ENCODE measurements around the gene COX8A. TPM values are rescaled to one million over a fixed set of nuclear protein-coding genes. Genes with fewer than 3 reads are reported as not detected.
A peak's percentile ranks its signal among the peaks of the same experiment; 100 is the strongest.

Gene COX8A
- total and polyA plus RNA-seq, 2 of the 13 experiments (the other 11 are each of a cell fraction or from before 2014, with no cell fraction given) = 202 to 406 TPM

GRCh38 chr11:63944987-63945386 lies 29.4 kb upstream of the COX8A start (continued):
- no peak for TF ChIP-seq ZBTB34 (CRISPR knock-in tag; IDR thresholded peaks at IDR 0.05)
- no peak for TF ChIP-seq POLR2AphosphoS5 (IDR thresholded peaks at IDR 0.05; ENCODE audit: low read depth, low read length)
- TF ChIP-seq TRAFD1 (CRISPR knock-in tag; IDR thresholded peaks at IDR 0.05; ENCODE audit: borderline replicate concordance) = no peak
- no peak for TF ChIP-seq RAD21 (CRISPR knock-in tag; IDR thresholded peaks at IDR 0.05)
- no peak for TF ChIP-seq TEAD2 (CRISPR knock-in tag; IDR thresholded peaks at IDR 0.05)
- peak; percentile 76; the same call in 1 of the 2 replicates for TF ChIP-seq MYC (CRISPR knock-in tag; IDR thresholded peaks at IDR 0.05; ENCODE audit: borderline replicate concordance)
- TF ChIP-seq MAFF (IDR thresholded peaks at IDR 0.05; ENCODE audit: low read depth, low read length) = no peak
- TF ChIP-seq JARID2 (CRISPR knock-in tag; IDR thresholded peaks at IDR 0.05; ENCODE audit: insufficient replicate concordance) = no peak
- peak; percentile 24; the same call in 1 of the 2 replicates for TF ChIP-seq ESRRA (CRISPR knock-in tag; IDR thresholded peaks at IDR 0.05; ENCODE audit: low read depth)
- no peak for TF ChIP-seq ZNF20 (CRISPR knock-in tag; IDR thresholded peaks at IDR 0.05)
- no peak for TF ChIP-seq RNF219 (CRISPR knock-in tag; IDR thresholded peaks at IDR 0.05)
- no peak for TF ChIP-seq SP140L (CRISPR knock-in tag; IDR thresholded peaks at IDR 0.05; ENCODE audit: borderline replicate concordance)
- no peak for TF ChIP-seq RELA (CRISPR knock-in tag; IDR thresholded peaks at IDR 0.05)
- TF ChIP-seq ZNF749 (CRISPR knock-in tag; IDR thresholded peaks at IDR 0.05; ENCODE audit: borderline replicate concordance) = no peak
- TF ChIP-seq KLF16 (CRISPR knock-in tag; IDR thresholded peaks at IDR 0.05) = 0 out of 4 replicates have a peak, but pooled peaks of 1 of the 2 experiments have one; percentile 1
- TF ChIP-seq AKNA (CRISPR knock-in tag; IDR thresholded peaks at IDR 0.05; ENCODE audit: borderline replicate concordance) = no peak
- TF ChIP-seq ZNF446 (CRISPR knock-in tag; IDR thresholded peaks at IDR 0.05) = no peak
- no peak for TF ChIP-seq THAP11 (CRISPR knock-in tag; IDR thresholded peaks at IDR 0.05)
- no peak for TF ChIP-seq ZNF709 (CRISPR knock-in tag; IDR thresholded peaks at IDR 0.05)

Data from HepG2 (cell line).